ENCODE measurements around the gene S100A8.
"Not testable (repeated sequence)": the region's sequence is repeated elsewhere in the genome, so short reads cannot be mapped to it uniquely, and the experiment has no call there.

S100A8 gene

DNA sequence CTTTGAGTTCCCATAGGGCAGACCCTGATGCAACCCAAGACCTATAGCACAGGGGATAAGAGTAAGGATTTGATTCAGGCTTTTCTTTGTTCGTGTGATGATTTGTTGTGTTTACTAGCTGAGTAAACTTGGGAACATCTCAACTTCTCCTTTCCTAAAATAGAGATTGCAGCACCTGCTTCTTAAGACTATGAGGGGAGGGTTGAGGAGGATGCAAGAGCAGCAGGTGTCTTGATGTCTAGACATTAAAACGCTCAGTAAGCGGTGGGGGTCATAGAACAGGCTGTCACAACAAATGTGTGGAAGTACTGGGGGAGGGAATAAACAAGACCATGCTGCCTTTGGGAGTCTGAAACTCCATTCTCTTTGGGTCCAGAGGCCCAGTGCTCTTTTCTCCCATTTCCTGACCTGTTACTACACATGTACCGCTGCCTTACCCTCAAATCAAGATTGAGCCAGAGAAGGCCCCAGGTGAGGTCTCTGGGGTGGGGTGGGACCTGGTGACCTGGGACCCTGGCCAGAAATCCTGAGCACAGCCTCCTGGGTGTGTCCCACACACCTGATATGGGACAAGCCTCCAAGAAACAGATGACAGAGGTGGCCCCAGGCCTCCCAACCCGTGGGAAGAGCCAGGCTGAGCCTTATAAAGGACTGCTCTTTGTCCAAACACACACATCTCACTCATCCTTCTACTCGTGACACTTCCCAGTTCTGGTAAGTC is 25.1 kb upstream of the S100A8 start, which contains the start of gene S100A7A:
S100A7A (plus strand) TSS at position 671 of the 721 bp plus-strand sequence. CDS start 1,563 bp downstream, outside the sequence.
- no peak for DNase-seq

DNA sequence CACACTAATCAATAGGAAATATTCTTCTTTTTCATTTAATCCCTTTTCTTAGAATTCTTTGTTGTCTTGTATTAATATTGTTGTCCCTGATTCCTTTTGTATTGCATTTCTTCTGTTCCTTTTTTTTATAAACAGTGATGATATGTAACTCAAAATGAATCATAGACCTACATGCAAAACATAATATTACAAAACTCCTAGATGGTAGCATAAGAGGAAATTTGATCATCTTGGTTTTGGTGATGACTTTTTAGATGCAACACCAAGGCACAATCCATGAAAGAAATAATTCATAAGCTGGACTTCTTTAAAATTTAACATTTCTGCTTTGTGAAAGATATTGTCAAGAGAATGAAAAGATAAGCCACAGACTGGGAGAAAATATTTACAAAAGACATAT is 23.1 kb upstream of the S100A8 start:
- not testable (repeated sequence) for DNase-seq

DNA sequence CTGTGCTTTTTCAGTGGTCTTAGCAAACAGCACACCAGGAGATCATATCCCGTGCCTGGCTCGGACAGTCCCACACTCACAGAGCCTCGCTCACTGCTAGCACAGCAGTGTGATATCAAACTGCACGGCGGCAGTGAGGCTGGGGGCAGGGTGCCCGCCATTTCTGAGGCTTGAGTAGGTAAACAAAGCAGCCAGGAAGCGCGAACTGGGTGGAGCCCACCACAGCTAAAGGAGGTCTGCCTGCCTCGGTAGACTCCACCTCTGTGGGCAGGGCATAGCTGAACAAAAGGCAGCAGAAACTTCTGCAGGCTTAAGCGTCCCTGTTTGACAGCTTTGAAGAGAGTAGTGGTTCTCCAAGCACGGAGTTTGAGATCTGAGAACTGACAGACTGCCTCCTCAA is 16.4 kb upstream of the S100A8 start:
- DNase-seq: not testable (repeated sequence)

DNA sequence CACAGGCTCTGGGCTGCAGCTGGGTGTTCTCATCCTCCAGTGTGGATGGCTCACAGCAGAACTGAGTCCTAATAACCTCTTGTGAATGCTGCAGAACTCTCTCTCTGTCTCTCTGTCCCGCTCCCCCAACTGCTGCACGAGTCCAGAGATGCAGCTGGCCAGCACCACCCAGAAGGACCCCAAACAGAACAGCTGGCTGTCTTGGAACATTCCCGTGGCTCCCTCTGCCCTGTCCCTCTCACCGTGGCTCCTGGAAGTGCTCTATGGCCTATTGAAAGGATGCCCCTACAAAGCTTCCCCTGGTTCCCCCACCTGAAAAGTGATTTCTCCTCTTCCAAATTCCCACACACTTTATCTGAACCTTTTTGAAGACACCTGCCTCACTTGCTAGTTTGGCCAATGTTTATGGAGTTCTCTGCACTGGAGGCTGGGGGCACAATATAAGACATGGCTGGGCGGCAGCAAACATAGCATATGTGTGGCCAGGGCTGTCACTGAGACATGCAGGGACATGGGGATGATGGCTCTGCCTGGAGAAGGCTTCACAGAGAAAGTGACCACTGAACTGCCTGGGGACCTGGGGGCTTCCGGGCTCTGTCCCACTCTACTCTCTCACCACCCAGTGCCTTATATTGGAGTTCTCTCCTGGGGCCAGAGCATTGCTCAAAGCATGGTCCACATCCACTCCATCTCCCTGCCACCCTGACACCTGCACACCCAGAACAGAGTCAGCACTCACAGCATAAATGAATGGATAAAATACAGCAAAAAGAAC is 15.1 kb upstream of the S100A8 start:
- DNase-seq: not testable (repeated sequence)

DNA sequence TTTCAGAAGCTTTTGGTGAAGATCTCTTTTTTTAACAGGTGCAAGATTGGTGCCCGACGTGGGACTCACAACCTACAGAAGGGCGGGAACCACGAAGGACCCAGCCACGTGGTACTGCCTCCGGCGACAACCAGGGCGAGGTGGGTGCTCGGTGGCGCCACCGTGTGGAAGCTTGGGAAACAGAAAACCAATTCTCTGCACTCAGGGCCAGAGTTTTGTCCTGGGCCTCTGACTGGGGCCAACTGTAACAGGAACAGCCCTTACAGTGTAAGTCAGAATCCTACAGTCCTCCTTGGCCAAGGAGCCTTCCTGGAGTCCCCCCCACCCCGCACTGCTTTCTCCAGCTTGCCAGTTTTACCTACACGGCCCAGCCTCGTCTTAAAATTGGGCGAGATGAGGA is 13.9 kb upstream of the S100A8 start:
- DNase-seq: peak; percentile 56

DNA sequence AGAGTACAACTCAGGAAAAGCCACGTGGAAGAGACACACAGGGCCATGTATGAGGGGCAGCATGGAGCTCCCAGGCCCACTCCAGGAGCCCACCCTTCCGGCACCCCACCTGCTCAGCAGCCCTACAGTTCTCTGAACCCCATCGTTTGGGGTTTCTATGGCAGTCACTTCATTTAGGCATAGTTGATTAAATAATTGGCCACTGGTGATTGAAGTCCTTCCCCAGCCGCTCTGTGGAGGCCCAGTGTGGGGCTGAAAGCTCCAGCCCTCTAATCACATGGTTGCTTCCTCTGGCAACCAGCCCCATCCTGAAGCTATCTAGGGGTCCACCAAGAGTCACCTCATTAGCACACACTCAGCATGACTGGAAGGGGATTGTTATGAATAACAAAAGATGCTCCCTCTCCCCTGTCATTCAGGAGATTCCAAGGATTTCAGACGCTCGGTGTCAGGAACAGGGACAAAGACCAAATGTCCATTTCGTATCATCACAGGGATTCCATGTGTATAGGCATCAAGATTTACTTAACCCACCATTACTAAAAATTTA is 13.3 kb upstream of the S100A8 start:
- no peak for DNase-seq

DNA sequence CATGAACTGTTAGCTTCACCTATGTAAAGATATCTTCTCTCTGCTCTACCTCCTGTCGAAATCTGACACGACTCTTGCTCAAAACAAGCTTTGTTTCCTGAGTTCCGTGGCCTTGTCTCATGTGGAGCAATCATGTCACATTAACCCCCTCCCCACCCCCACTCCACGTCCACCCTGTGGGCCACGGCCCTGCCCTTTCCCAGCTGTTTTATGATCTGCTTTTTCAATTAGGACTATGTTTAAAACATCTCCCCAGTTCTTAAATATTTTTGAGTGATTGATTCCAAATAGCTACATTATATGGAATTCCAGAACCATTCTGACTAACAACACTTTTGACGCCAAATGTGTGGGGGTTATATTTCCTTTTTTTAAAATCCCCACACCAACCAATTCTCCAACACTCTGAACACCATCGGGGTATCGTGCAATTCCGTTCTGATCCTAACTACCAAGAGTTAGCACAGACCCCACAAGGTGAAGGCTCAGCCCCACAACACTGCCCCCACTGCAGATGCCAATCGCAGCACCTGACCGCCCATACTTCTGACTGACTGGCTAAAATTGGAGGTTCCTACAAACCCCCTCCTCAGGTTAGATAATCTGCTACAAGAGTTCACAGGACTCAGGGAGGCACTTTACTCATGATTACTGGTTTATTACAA is 12.7 kb upstream of the S100A8 start:
- DNase-seq: no peak

DNA sequence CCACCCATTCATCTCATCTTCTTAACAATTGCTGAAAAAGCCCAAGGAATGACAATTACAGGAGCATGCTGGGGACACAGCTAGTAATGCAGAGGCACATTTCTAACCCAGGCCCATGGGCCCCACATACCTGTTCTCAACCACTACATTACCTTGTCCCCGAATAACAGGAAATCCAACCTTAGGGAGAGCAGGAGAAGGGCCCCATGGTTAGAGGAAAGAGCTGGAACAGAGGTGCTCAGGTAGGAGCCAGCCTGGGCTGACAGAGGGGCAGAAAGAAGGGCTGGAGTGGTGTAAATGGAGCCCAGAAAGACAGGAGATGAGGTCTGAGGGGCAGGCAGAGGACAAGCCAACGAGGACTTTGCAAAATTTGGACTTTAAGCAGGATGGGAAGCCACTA is 11.4 kb upstream of the S100A8 start:
- no peak for DNase-seq

DNA sequence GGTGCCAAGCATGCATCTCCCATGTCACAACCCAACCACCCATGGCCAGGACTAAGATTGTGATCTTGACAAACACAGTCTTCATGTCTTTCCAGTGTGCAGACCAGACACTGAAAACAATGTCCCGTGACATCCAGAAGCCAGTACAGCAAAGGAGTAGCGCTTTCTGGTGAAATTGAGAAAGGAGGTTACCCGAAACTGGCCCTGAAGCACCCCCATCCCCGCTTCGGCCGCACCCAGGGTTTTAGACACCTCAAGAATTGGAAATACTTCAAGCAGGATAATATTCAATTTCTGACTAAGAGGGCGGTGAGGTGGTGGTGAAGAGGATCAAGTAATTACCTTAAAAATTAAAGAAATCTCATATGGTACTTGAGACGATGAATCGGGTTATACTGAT is 10.6 kb upstream of the S100A8 start:
- no peak for DNase-seq

DNA sequence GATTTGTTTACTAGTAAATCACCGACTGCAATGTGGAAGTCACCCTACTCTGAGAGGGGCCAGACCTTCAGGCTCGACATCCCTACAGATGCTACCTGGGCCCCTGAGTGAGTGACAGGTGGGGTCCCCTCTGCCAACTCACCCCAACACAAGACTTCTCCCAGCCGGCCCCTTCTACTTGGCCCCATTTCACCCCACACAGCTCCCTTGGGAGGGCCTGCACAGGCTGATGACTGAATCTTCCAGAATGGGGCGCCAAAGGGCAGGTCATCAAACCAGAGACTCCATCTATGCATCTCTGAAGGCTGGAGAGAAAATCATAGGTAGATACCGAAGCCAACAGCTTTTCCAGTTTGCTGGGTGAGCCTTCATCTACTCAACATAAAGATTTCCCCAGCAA is 9.4 kb upstream of the S100A8 start:
- no peak for DNase-seq

DNA sequence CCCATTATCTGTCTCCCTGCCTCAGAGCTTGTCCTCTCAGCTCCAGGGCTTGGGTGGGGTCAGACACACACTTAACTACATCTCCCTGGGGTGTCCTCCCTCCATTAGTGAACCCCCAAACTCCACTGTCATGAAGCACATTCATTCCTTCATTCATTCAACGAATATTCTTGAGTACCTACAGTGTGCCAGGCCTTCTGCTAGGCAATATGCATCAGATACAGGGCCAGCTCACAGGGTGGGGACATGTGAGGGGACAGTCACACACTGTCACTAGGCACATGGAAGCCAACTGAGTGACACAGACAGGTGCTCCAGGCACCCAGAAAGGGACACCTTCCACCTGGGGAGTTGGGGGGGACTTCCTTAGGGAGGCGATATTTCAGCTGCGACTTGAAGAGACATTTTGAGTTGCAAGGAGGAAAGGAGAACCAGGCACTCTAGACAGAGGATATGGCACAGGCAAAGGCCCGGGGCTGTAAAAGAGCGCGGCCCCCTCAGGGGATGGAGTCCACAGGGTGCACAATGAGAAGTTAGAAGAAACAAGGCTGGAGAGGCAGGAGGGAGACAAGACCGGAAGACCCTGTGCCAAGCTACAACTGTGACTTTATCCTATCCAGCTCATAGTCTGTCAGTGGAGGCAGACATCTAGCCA is 8.7 kb upstream of the S100A8 start:
- DNase-seq: no peak

DNA sequence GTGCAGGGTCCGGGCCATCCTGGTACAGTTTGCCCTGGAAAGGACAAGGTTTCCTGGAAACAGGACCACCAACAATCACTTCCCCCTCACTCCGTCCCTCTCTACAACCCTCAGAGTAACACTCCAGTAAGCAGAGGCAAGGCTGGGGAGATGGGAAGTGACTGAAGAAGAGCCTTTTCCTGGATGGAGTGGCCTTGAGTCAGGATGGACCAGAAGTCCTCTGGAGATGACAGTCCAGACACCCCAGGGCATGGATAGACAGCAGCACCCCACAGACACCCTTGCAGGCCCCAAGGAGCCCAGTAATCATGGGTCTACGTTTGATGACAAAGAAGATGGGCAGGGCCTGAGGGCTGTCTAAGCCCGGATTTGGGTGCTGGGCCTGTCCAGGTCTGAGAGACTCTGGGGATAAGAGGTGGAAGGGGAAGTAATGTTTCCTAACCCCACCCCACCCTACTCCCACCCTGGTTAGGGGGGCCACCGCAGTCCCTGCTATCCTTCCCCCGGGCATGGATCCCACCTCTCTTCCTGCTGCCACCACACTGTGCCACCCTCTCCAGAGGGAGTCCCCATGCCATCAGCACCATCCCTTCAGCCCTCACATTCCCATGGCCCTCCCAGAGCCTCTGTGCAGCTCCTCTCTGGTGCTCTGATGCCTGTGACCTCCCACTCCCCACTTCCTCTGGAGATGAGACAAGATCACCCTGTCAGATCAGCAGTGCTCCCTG is 7.2 kb upstream of the S100A8 start:
- DNase-seq: no peak

DNA sequence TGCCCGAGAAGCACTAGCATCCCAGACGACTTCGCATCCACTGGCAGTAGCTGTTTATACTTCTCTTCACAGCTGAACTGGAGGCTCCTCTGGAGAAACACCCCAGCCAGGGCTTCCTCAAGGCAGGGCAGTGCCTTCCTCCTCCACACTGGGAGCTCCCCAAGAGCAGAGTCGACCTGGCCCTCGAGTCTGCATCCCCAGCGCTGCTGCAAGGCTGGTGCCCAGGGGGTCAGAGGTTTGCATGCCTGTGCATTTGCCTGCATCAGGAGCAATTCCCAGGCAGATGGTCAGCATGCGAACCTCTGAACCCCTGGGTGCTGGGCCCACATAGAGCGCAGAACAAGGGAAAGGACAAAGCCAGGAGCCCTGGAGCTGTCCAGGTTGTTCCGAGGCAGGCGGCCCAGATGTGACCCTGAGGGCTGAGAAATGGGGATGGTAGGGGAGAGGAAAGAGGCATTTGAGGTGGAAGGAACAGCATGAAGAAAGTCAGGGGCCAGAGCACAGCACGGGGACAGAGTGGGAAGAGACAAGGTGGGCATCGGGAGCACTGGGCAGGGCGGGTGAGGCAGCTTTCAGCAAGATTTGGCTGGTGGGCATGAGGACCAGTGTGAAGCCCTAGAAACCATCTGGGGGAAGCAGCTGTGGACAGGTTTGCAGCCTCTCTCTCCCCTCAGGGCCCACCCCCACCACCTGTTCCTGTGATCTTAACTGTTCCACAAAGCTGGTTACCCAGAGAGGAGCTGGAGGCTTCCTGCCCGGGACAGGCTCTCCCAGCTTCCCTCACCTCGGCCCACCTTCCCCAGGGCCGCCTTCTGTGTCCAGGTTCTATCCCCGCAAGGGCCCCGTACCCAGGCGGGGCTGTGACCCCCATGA is 6.4 kb upstream of the S100A8 start:
- DNase-seq: no peak

DNA sequence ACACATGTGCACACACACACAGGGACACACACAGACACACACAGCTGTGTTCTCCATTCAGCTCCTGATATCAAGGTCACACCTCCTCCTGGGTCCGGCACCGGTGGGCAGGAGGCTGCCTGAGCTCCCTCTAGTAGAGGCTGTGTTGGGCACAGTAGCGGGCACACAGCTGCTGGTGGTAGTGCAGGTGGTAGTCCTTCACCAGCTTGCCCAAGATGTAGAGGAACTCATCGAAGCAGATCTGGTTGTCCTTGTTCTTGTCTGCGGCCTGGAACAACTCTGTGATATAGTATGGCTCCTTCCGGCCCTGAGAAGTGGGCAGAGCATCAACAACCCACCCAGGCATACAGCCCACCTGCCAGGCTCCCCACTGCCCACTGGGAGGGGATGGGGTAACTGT is 5.6 kb upstream of the S100A8 start:
- DNase-seq: no peak

DNA sequence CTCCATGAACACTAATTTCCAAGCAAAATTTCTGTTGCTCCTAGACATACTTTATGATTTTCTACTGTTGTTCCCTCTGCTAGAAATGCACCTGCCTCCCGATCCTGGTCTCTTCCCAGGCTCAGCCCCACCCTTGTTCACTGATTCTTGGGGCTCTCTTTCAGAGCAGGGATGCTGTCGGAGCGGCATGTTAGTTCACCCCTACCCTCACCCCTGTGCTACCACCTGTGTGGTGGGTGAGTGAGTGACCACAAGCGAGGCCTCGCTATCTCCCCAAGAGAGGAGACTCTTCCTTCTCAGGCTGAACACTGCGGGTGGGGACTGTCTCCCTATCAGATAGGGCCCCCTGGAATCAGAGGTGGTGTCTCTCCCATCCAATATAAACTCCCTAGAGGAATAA is 4.9 kb upstream of the S100A8 start:
- no peak for DNase-seq

DNA sequence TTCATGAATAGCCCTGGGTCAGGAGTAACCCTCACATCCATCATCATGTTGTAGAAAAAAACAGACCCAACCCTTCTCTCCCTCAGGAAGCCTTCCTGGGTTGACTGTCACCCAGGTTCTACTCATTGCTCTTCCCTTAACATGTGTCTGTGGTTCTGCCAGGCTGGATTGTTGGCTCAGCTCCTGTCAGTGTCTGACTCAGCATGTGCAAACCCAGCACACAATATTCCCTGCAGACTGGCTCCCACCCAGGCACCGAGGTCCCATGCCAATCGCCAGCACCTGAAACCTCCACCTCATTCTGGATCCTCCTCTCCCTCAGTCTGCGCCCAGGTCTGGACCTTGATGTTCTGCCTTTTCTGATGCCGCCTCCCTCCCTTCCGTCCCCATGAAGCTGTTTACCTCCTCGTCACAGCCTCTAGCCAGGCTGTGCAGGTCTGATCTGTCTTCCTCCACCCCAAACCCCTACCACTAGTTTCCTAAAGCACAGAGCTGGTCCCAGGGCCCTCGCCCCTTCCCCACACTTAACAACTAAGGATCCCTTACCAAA is 4.3 kb upstream of the S100A8 start:
- no peak for DNase-seq

DNA sequence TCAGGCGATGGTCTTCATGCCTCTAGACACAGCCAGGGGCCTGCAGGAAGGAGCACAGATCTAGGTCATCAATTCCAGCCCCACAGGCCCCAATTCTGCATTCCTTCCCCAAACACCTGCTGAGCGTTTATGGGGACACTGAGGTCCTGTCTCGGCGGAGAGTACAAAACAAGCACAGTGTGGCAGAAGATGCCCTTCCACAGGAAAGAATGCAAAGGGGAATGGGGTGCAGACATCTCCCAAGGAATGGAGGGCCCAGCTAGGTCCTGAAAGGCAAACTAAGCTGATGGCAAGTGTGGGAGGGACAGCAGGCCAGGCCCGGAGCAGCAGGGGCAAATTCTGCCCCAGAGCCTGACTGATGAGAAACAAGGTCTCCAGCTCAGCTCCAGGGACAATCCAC is 3.5 kb upstream of the S100A8 start:
- DNase-seq: no peak

DNA sequence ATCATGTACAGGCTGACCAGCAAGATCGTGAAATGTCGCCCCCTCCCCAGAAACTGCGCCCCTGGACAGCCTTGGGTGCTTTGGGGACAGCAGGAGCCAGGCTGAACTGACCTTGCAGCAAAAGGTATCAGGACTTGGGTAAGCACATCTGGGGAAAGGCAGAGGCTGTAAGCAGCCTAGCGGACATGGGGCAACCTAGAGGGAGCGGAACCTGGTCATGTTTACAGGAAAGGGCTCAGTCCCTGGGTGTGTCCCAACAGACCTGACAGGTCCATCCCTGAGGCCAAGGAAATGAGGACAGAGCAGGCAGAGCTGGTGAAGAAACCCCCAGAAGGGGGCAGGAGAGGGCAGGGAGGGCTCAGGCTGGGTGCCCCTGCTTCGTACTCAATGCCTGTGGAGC is 3.1 kb upstream of the S100A8 start:
- no peak for DNase-seq

DNA sequence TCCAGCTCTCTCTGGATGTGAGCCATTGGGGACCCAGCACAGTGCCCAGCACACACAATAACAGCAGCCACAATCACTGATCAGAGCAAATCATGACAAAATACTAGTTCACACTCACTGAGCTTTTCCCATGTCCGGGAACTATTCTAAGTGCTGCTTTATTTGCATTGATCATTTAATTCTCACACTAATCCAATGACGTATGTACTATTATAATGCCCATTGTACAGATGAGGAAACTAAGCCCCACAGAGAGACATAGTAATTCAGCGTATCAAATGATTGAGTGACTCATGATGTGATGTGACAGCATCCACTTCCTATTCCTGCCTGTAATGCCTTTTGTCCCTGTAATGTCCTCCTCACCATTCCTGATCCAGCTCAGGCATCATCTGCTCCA is 1.9 kb upstream of the S100A8 start:
- no peak for DNase-seq

DNA sequence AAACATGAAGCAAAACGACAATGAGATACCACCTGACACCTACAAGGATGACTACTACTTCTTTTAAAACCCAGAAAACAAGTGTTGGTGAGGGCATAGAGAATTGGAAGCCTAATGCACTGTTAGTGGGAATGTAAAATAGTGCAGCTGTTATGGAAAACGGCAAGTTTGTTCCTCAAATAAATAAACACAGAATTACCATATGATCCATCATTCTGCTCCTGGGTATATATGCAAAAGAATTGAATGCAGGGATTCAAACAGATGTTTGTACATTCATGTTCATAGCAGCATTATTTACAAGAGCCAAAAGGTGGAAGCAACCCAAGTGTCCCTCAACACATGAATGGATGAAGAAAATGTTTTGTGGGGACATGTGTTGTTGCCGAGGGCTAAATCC is 1.4 kb upstream of the S100A8 start:
- no peak for DNase-seq

All from activated CD4-positive, alpha-beta T cell treated with anti-CD3 and anti-CD28 coated beads, Interleukin-2, amount 50 U/mL, for 1 hour (primary cell).